GM10266 (cell line): Measurements from ENCODE around the gene PSMD9.
"Not testable (repeated sequence)": the region's sequence is repeated elsewhere in the genome, so short reads cannot be mapped to it uniquely, and the experiment has no call there.

ENCODE experiments used
- DNase-seq: peaks from one replicate; pipeline ENCODE4 v3.0.0; 2012; ENCODE audit errors: extremely low spot score
- TF ChIP-seq, protein P1 (sequence below): IDR thresholded peaks from 2 replicates; pipeline ENCODE4 v1.5.1; 2012; ENCODE audit warnings: mild to moderate bottlenecking, low read depth; ENCODE audit not compliant: control insufficient read depth, insufficient read depth; ENCODE audit errors: missing control alignments

PSMD9 gene

DNA sequence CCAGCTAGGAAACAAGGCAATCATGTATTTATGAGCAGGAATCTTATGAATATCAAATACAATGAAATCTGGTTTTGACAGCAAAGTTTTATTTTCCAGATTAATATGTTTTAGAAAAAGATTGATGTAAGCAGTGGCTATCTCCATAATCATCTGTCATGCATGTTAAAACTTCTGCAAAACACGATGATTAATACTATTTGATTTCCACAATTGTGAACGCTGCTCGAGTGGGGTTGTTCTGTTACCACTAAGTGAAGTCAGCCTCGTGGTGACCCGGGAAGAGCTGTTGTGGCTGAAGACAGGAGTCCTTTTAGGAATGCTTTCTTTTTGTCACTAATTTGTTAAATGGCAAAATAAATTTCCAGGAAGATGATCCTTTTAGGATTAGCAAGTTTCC is 39.2 kb downstream of the PSMD9 start:
- TF ChIP-seq, protein P1, sequence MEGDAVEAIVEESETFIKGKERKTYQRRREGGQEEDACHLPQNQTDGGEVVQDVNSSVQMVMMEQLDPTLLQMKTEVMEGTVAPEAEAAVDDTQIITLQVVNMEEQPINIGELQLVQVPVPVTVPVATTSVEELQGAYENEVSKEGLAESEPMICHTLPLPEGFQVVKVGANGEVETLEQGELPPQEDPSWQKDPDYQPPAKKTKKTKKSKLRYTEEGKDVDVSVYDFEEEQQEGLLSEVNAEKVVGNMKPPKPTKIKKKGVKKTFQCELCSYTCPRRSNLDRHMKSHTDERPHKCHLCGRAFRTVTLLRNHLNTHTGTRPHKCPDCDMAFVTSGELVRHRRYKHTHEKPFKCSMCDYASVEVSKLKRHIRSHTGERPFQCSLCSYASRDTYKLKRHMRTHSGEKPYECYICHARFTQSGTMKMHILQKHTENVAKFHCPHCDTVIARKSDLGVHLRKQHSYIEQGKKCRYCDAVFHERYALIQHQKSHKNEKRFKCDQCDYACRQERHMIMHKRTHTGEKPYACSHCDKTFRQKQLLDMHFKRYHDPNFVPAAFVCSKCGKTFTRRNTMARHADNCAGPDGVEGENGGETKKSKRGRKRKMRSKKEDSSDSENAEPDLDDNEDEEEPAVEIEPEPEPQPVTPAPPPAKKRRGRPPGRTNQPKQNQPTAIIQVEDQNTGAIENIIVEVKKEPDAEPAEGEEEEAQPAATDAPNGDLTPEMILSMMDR, result no peak
- no peak for DNase-seq

DNA sequence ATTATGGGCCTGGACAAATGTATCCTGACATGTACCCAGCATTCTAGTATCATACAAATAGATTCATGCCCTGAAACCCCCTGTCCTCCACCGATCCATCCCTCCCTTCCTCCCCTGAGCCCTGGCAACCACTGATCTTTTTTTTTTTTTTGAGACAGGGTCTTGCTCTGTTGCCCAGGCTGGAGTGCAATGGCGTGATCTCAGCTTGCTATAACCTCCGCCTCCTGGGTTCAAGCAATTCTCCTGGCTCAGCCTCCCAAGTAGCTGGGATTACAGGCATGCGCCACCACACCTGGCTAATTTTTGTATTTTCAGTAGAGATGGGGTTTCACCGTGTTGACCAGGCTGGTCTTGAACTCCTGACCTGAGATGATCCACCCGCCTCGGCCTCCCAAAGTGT is 41.0 kb downstream of the PSMD9 start:
- not testable (repeated sequence) for DNase-seq

DNA sequence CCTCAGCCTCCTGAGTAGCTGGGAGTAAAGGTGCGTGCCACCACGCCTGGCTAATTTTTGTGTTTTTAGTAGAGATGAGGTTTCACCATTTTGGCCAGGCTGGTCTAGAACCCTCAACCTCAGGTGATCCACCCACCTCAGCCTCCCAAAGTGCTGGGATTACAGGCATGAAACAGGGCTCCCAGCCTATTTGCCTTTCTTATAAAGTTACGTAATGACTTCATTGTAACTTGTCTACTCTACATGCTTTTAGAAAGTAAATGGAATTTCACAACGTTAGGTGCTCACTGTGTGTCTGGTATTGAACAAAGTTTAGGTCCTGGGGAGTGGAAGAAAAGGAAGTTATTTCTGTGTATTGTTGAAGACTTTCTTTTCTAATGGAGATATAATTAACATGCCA is 42.3 kb downstream of the PSMD9 start:
- no peak for DNase-seq
- TF ChIP-seq, protein P1, result no peak

DNA sequence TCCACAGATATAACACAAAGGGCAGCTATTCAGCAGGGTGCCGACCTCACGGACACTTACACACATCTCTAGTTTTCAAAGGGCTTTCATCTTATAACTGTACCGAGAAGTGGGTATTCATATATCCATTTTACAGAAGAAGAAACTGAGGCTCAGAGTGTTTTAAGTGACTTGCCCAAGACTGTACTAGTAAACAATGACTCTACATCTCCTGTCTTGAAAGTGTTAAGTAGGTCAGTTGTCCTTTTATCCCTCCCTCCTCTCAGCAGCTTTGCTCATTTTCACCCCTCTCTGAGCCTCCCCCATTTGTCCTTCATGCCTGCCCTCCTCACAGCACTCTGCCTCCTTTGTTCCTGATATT is 43.6 kb downstream of the PSMD9 start:
- DNase-seq, result no peak
- TF ChIP-seq, protein P1, result no peak

DNA sequence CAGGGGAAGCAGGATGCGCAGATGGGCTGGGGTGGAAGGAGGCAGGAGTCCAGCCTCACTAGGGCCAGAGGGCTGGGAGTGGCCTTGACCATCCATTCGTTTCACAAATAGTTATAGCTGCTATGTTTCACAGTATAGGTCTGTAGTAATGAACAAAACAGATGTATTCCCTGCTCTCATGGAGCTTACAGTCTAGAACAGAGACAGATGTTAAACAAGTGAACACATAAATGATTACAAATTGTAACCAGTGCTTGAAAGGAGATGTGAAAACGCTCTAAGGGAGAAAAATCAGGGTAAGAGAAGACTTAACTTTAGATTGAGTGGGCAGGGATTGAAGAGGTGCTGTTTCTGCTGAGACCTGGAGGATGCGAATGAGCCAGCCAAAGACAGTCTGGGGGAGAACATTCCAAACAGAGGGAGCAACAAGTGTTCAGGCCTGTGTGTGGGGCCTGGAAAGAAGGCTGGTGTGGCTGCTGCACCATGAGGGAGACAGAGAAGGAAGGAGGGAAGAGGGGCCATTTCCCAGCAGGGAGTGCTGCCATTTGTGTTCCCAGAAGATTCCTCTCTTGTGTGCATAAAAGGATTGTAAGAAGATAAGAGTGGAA is 44.4 kb downstream of the PSMD9 start:
- TF ChIP-seq, protein P1, result no peak

DNA sequence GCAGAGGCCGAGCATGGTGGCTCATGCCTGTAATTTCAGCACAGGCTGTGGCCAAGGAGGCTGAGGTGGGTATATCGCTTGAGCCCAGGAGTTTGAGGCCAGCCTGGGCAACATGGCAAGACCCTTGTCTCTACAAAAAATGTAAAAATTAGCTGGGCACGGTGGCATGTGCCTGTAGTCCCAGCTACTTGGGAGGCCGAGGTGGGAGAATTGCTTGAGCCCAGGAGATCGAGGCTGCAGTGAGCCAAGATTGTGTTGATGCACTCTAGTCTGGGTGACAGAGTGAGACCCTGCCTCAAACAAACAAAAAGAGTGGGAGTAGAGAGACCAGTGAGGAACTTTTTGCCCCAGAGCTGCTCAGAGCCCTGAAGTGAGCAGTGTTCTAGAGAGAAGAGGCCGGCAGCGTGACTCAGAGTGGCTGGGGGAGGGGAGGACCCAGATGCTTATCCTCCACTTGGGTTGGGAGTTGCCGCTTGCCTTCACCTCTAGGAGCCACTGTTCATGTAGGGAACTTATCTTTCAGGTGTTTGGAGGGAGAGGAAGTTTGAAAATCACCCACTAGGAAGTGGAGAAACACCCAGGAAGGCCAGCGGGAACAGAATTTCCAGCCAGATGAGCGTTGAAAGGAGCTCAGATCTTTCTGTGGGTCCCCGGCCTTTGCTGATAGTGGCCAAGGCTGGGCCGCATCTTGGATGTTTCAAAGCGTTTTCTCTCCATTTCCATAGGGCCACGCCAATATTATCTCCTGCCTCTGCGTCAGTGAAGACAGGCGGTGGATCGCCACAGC is 45.1 kb downstream of the PSMD9 start:
- DNase-seq, result no peak
- TF ChIP-seq, protein P1, result no peak

More for the DNA sequence above, 44.4 kb downstream of the PSMD9 start:
- no peak for DNase-seq

DNA sequence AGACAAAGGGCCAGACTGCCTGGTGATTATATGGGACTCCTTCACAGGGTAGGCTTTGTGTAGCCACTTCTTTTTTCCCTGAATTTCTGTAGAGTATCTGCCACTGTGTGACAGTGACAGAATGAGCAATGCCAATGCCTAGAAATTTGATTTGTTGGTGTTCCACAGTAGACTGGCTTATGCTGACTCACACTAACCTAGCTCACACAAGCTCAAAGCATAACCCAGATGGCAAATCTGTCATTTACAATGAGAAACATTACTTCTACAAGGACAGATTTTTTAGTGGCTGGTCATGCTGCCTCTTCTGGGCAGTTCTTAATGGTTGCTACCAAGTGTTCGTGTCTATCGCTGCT is 45.7 kb downstream of the PSMD9 start:
- TF ChIP-seq, protein P1, result no peak
- no peak for DNase-seq
